ENCODE results near the gene RFC2.
"Not testable (repeated sequence)": the region's sequence is repeated elsewhere in the genome, so short reads cannot be mapped to it uniquely, and the experiment has no call there.

The RFC2 gene

DNA sequence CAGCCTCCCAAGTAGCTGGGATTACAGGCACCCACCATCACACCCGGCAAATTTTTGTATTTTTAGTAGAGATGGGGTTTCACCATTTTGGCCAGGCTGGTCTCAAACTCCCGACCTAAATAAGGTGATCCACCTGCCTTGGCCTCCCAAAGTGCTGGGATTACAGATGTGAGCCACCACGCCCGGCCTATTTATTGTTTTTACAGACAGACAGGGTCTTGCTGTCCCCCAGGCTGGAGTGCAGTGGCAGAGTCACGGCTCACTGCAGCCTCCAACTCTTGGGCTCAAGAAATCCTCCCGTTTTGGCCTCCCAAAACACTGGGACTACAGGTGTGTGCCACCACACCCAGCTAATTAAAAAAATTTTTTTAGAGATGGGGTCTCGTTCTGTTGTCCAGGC, 46.0 kb downstream of the RFC2 start:
- not testable (repeated sequence) for H3K9me3 Mint-ChIP-seq, H3K27ac Mint-ChIP-seq, H3K4me3 Mint-ChIP-seq, H3K36me3 Mint-ChIP-seq
- Mint-ChIP-seq H3K4me1 (peaks cover 35% of the 10 kb centered on the region), H3K27me3 (peaks cover 23% of the 10 kb centered on the region)
- CTCF ChIA-PET, result interaction anchor here (0.9 to 8.1 kb wide), 6 partner anchors 7 to 198 kb away, joined by 3 to 145 read pairs (median 22); no protein-coding TSS in a partner anchor
- peak; percentile 13 for DNase-seq

DNA sequence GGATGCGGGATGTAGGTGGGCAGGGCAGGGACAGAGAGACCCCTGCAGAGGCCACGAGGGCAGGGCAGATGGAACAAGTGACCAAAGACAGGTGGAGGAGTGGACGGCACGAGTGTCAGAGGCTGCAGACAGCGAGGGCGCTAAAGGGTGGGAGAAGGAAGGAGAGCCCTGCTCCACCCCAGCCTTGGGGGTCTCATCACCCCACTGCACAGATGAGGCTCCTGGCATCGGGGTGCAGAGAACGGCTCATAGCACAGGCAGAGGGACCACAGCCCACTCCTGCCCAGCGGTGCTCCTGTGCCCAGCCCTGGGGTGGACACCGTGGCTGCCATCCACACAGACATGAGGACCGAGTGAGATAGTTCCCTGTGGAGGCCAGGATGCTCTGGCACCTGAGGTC, 46.6 kb downstream of the RFC2 start:
- H3K27ac Mint-ChIP-seq, result no peak overlapping the region
- no peaks in the 10 kb centered on the region for H3K9me3 Mint-ChIP-seq
- H3K4me1 Mint-ChIP-seq, result peaks cover 40% of the 10 kb centered on the region
- H3K4me3 Mint-ChIP-seq, result no peak overlapping the region
- H3K36me3 Mint-ChIP-seq, result peaks cover 3% of the 10 kb centered on the region
- DNase-seq, result no peak
- peaks cover 23% of the 10 kb centered on the region for H3K27me3 Mint-ChIP-seq
- CTCF ChIA-PET, result interaction anchor here (1.5 to 8.1 kb wide), 9 partner anchors 10 to 199 kb away, joined by 5 to 145 read pairs (median 18); no protein-coding TSS in a partner anchor

DNA sequence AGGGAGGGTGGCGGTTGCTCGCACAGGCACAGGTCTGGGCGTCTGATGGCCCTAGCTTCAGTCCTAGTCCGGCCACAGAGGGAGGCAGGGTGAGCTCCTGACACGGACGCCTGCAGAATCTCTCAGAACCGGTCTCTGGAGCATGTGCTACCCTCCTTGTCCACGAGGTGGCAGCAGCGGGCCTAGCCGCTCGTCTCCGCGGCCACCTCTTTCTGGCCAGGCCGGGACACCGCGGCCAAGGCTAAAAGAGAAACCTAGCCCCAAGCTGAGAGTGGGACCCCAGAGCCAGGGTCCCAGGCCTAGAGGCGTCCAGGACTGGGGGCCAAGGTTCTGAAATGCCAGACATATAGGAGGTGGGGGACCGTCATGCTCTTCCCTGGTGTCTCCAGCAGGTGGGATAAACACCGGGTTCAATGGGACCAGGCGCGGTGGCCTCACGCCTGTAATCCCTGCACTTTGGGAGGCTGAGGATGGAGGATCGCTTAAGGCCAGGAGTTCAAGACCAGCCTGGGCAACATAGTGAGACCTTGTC, 47.5 kb downstream of the RFC2 start:
- Mint-ChIP-seq H3K4me3 (no peak overlapping the region), H3K27ac (peak overlapping the region; percentile 62)

DNA sequence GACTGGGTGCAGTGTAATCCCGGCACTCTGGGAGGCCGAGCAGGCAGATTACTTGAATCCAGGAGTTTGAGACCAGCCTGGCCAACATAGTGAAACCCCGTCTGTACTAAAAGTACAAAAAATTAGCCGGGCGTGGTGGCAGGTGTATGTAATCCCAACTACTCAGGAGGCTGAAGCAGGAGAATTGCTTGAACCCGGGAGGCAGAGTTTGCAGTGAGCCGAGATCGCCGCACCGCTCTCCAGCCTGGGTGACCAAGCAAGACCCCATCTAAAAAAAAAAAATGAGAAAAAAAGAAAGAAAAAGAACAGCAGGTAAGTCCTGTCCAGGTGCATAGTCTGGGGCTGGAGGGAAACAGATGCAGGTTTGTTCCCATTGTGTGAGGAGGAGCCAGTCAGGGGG, 48.1 kb downstream of the RFC2 start:
- not testable (repeated sequence) for H3K4me3 Mint-ChIP-seq, H3K36me3 Mint-ChIP-seq, H3K27ac Mint-ChIP-seq, H3K9me3 Mint-ChIP-seq
- peaks cover 23% of the 10 kb centered on the region for H3K27me3 Mint-ChIP-seq
- H3K4me1 Mint-ChIP-seq, result peaks cover 39% of the 10 kb centered on the region
- DNase-seq, result peak; percentile 12
- CTCF ChIA-PET, result interaction anchor here (0.5 to 8.1 kb wide), 33 partner anchors 8 to 204 kb away, joined by 3 to 145 read pairs (median 5); no protein-coding TSS in a partner anchor

More for the DNA sequence above, 47.5 kb downstream of the RFC2 start:
- CTCF ChIA-PET, result interaction anchor here (0.5 to 8.1 kb wide), 32 partner anchors 9 to 203 kb away, joined by 3 to 145 read pairs (median 5); no protein-coding TSS in a partner anchor
- Mint-ChIP-seq H3K4me1 (peaks cover 40% of the 10 kb centered on the region), H3K9me3 (no peaks in the 10 kb centered on the region), H3K27me3 (peaks cover 23% of the 10 kb centered on the region), H3K36me3 (peaks cover 3% of the 10 kb centered on the region)
- DNase-seq, result peak; percentile 86

DNA sequence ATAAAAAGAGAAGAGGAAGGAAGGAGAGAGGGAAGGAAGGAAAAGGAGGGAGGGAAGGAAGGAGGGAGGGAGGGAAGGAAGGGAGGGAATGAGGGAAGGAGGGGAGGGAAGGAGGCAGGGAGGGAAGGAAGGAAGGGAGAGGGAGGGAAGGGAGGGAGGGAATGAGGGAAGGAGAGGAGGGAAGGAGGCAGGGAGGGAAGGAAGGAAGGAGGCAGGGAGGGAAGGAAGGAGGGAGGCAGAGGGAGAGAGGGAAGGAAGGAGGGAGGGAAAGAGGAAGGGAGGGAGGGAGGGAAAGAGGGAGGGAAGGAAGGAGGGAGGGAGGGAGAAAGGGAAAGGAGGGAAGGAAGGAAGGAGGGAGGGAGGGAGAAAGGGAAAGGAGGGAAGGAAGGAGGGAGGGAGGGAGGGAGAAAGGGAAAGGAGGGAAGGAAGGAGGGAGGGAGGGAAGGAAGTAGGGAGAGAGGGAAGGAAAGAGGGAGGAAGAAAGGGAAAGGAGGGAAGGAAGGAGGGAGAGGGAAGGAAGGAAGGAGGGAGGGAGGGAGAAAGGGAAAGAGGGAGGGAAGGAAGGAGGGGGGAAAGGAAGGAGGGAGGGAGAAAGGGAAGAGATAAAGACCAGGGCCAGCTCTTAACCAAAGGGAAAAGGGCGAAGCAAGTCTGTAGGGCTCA, 50.1 kb downstream of the RFC2 start:
- peaks cover 3% of the 10 kb centered on the region for H3K36me3 Mint-ChIP-seq
- peaks cover 23% of the 10 kb centered on the region for H3K27me3 Mint-ChIP-seq
- no peaks in the 10 kb centered on the region for H3K9me3 Mint-ChIP-seq
- H3K27ac Mint-ChIP-seq, result no peak overlapping the region
- H3K4me3 Mint-ChIP-seq, result no peak overlapping the region
- CTCF ChIA-PET, result interaction anchor here (0.6 to 8.1 kb wide), 4 partner anchors 10 to 370 kb away, joined by 3 to 145 read pairs (median 42); no protein-coding TSS in a partner anchor
- H3K4me1 Mint-ChIP-seq, result peaks cover 23% of the 10 kb centered on the region
- DNase-seq, result no peak

DNA sequence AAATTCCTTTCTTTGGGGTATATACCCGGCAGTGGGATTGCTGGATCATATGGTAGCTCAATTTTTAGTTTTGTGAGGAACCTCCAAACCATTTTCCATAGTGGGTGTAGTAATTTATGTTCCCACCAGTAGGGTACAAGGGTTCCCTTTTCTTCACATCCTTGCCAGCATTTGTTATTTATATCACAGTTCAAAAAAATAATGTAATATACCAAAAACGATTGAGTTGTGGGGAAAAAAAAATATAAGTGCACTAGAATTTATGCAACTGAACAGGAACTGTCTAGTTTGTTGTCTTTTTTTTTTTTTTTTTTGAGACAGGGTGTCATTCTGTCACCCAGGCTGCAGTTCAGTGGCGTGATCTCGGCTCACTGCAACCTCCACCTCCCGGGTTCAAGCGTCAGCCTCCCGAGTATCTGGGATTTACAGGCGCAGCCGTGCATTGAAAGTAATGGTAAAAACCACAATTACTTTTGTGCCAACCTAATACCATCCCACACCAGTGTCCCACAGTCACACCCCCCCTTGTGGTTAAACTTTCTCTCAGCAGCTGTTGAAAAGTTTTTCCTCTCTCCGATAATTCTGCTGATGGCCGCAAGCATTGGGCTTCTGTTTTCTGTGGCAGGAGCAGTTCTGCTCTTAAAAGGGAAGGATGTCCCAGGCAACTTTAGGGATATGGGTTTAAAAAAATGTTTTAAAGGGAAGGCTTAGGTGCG, 51.2 kb downstream of the RFC2 start:
- no peak overlapping the region for H3K4me3 Mint-ChIP-seq

DNA sequence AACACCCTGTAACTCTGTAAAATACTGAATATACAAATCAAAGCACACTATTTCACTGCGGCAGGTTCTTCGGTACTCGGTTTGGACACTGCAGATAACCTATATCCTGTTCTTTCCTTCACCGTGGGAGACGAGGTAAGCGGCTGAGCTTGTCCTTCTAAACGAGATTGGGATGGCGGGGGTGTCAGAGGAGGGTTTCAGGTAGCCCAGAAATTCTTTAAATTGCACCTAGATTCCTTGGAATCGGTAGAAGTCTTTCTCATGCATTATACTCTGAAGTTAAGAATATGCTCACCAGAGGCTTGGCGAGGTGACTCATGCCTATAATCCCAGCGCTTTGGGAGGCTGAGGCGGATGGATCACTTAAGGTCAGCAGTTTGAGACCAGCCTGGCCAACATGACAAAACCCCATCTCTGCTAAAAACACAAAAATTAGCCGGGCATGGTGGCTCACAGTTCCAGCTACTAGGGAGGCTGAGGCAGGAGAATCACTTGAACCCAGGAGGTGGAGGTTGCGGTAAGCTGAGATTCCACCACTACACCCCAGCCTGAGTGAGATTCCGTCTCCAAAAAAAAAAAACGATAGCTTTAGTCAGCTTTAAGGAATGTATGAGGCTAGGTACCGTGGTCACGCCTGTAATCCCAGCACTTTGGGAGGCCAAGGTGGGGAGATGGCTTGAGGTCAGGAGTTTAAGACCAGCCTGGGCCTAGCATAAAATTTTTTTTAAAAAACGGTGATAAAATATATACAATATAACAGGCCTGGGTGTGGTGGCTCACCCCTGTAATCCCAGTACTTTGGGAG, 54.4 kb downstream of the RFC2 start:
- peak overlapping the region; percentile 64 for H3K27ac Mint-ChIP-seq
- H3K4me3 Mint-ChIP-seq, result no peak overlapping the region
- DNase-seq, result no peak
- no peaks in the 10 kb centered on the region for H3K9me3 Mint-ChIP-seq
- peaks cover 6% of the 10 kb centered on the region for H3K27me3 Mint-ChIP-seq
- CTCF ChIA-PET, result interaction anchor here (0.6 to 7.0 kb wide), 3 partner anchors 69 to 132 kb away, joined by 3 to 65 read pairs (median 3); no protein-coding TSS in a partner anchor
- peaks cover 18% of the 10 kb centered on the region for H3K36me3 Mint-ChIP-seq
- H3K4me1 Mint-ChIP-seq, result peaks cover 21% of the 10 kb centered on the region

More for the DNA sequence above, 51.2 kb downstream of the RFC2 start:
- Mint-ChIP-seq H3K27me3 (peaks cover 23% of the 10 kb centered on the region), H3K9me3 (no peaks in the 10 kb centered on the region), H3K36me3 (peaks cover 3% of the 10 kb centered on the region), H3K4me1 (peaks cover 20% of the 10 kb centered on the region), H3K27ac (no peak overlapping the region)
- CTCF ChIA-PET, result interaction anchor here (1.1 to 8.1 kb wide), 5 partner anchors 41 to 198 kb away, joined by 3 to 145 read pairs (median 4); no protein-coding TSS in a partner anchor
- DNase-seq, result peak; percentile 23

DNA sequence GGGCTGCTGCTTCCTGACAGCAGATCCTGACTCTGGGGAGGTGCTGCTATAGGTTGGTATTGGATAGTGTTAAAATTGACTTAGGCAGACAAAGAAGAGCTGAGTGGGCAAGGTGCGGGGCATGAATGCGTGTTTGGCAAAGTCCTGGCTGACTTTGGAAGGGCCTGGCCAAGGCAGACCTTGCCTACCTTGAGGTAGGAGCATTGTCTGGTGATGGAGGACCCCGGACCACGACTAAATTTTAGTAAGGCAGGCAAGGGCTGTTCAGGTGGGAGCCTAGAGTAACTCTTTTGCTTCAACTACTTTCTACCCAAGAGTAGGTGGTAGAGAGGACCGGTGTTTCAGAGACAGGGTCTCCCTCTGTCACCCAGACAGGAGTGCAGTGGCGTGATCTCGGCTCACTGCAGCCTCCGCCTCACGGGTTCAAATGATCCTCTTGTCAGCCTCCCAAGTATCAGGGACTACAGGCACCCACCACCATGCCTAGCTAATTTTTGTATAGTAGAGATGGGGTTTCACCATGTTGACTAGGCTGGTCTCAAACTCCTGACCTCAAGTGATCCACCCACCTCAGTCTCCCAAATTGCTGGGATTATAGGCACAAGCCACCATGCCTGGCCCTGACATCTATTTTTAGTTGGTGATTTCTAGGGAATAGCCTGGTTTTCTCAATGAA, 56.6 kb downstream of the RFC2 start:
- CTCF ChIA-PET, result interaction anchor here (1.0 to 1.6 kb wide), 2 partner anchors 9 to 218 kb away, joined by 4 to 7 read pairs; no protein-coding TSS in a partner anchor
- H3K27ac Mint-ChIP-seq, result no peak overlapping the region
- no peaks in the 10 kb centered on the region for H3K27me3 Mint-ChIP-seq

DNA sequence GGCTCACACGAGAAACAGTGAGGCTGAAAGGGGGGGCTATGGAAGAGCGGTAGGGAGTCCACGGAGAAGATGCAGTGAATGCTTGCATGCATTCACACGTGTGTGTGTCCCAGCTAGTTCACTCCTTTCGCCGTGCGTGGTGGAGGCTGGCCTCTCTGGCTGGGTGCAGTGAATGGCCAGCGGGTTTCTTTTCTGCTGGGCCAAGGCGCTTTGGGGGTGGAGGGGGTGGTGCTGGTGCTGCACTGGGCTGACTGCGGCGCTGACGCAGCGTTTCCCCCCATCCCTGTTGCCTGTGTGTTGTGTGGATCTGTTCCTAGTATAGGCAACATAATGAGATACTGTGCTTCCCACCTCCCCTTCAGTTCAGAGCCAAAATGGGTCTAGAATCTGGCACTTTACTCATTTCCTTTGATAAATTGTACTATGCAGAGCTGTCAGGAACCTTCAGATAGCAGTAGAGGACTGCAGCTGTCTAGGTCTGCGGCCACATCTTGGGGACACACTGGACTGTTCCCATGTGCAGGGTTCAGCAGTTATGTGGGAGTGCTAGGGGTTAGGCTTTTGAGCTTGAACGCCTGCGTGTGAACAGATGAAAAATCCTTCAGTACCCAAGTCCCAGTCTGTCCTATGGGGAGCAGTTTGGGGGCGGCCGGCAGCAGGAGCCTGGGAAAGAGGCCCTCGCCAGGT, 58.1 kb downstream of the RFC2 start:
- CTCF ChIA-PET, result not testable (repeated sequence)
- H3K36me3 Mint-ChIP-seq, result peaks cover 36% of the 10 kb centered on the region

More for the DNA sequence above, 56.6 kb downstream of the RFC2 start:
- no peaks in the 10 kb centered on the region for H3K9me3 Mint-ChIP-seq
- H3K4me1 Mint-ChIP-seq, result peaks cover 12% of the 10 kb centered on the region
- DNase-seq, result no peak
- no peak overlapping the region for H3K4me3 Mint-ChIP-seq
- H3K36me3 Mint-ChIP-seq, result peaks cover 32% of the 10 kb centered on the region

DNA sequence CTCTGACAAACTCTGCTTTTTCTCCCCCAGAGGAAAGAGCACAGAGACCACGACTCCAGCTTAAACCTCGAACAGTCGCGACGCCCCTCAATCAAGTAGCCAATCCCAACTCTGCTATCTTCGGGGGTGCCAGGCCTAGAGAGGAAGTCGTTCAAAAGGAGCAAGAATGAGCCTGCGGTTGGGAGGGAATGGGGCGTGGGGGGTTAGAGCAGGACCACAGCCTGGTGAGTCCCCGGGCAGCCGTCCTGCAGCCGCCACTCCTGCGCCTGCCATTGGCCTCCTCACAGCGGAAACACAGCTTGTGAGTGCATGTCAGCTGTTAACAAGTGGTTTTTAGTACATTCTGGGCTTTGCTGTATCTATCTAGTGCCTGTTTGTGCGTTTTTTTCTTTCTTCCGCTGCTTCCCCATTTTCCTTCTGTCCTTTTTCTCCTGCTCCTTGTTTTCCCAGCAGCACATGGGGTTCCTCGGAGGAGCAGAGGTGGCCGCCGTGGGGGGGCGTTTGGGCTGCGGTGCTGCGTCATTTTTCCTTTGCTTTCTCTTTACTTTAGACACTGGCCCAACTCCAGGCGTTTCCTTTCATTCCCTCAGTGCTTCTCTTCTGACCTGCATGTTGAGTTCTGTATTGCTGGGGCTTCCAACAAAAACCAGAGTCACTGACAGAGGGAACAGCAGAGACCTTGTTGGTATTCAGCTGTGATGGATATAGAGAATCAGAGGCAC, 58.9 kb downstream of the RFC2 start:
- H3K4me3 Mint-ChIP-seq, result not testable (repeated sequence)

More for the DNA sequence above, 58.1 kb downstream of the RFC2 start:
- H3K27me3 Mint-ChIP-seq, H3K27ac Mint-ChIP-seq, H3K9me3 Mint-ChIP-seq, DNase-seq, H3K4me3 Mint-ChIP-seq: not testable (repeated sequence)
- peaks cover 12% of the 10 kb centered on the region for H3K4me1 Mint-ChIP-seq

DNA sequence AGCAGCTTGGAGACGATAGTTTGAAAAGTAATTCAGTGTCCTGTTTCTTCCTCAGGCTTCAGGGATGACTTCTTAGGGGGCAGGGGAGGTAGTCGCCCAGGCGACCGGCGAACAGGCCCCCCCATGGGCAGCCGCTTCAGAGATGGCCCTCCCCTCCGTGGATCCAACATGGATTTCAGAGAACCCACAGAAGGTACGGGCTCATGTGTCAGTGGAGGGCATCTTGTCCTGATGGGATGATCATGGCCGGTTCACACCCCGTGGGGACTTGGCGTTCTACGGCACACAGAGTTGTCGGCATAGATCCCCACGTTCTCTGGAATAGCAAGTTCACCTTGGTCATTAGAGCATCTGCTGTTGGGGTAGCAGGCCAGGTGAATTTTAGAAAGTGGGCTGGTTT, 59.5 kb downstream of the RFC2 start:
- no peaks in the 10 kb centered on the region for H3K27me3 Mint-ChIP-seq
- H3K27ac Mint-ChIP-seq, result peak overlapping the region; percentile 56
- no peaks in the 10 kb centered on the region for H3K9me3 Mint-ChIP-seq
- peaks cover 12% of the 10 kb centered on the region for H3K4me1 Mint-ChIP-seq
- CTCF ChIA-PET, result interaction anchor here (2.6 kb wide), 1 partner anchor 11 kb away, joined by 20 read pairs; no protein-coding TSS in a partner anchor
- H3K4me3 Mint-ChIP-seq, result no peak overlapping the region
- peaks cover 49% of the 10 kb centered on the region for H3K36me3 Mint-ChIP-seq
- DNase-seq, result no peak

More for the DNA sequence above, 58.9 kb downstream of the RFC2 start:
- H3K27ac Mint-ChIP-seq, result peak overlapping the region; percentile 73
- not testable (repeated sequence) for DNase-seq, H3K9me3 Mint-ChIP-seq, H3K27me3 Mint-ChIP-seq
- peaks cover 44% of the 10 kb centered on the region for H3K36me3 Mint-ChIP-seq
- H3K4me1 Mint-ChIP-seq, result peaks cover 12% of the 10 kb centered on the region
- CTCF ChIA-PET, result interaction anchor here (2.6 kb wide), 1 partner anchor 11 kb away, joined by 20 read pairs; no protein-coding TSS in a partner anchor

DNA sequence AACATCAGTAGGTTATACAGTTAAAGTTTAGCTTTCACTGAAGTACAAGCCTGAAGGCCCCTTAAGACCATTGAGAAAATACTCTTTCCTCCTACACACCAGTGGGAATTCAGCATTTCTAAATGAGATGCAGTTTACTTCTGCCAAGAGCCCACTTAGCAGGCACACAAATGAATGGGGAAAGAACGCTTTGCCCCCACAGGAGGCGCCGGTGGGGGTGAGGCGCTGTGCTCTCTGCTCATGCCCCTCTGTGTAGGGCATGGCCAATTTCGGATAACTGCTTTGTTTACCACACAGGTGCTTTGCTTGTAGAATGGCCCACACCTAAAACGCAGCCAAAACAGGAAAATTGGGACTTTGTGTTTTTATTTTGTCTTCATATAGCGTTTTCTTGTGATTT, 60.3 kb downstream of the RFC2 start:
- H3K9me3 Mint-ChIP-seq, result no peaks in the 10 kb centered on the region
- H3K4me1 Mint-ChIP-seq, result peaks cover 12% of the 10 kb centered on the region
- no peak overlapping the region for H3K4me3 Mint-ChIP-seq
- H3K27ac Mint-ChIP-seq, result no peak overlapping the region
- no peak for DNase-seq
- CTCF ChIA-PET, result interaction anchor here (1.1 to 2.6 kb wide), 2 partner anchors 12 to 126 kb away, joined by 3 to 20 read pairs; no protein-coding TSS in a partner anchor
- no peaks in the 10 kb centered on the region for H3K27me3 Mint-ChIP-seq
- peaks cover 57% of the 10 kb centered on the region for H3K36me3 Mint-ChIP-seq

Data from activated naive CD4-positive, alpha-beta T cell treated with anti-CD3 and anti-CD28 coated beads, Interleukin-2, amount 10 ng/mL, durations not matched to agents 7 days and 5 days (primary cell).